ENCODE data around the gene CUL9.

Gene CUL9

DNA sequence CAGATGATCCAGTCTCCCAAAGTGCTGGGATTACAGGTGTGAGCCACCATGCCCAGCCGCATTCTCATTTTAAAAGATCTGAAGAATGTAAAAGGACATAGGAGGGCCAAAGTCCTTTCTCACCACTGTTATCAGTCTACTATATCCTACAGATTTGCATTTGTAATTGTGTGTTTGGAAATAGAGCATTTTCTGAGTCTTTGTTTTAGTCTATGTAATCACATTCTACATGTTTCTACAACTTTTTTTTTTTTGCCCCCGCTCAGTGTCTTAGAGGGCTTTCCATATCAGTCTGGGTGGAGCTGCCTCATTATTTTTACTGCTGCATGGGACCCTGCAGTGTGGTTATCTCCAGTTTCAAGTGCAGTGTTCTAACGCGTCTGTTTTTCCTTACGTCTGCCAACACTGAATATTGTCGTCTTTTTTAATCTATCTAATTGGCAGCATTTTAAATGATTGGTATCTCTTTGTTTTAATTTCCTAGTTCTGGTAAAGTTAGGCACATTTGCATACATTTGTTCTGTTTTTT is 7.8 kb downstream of the CUL9 start:
- peaks cover 74% of the 10 kb centered on the region for H3K36me3 ChIP-seq
- H3K4me1 ChIP-seq (ENCODE audit: control insufficient read depth in 1 of 2, insufficient read depth in 1 of 2, low read depth in 1 of 2, low read length in 1 of 2), result no peaks in the 10 kb centered on the region
- TF ChIP-seq, protein P1, sequence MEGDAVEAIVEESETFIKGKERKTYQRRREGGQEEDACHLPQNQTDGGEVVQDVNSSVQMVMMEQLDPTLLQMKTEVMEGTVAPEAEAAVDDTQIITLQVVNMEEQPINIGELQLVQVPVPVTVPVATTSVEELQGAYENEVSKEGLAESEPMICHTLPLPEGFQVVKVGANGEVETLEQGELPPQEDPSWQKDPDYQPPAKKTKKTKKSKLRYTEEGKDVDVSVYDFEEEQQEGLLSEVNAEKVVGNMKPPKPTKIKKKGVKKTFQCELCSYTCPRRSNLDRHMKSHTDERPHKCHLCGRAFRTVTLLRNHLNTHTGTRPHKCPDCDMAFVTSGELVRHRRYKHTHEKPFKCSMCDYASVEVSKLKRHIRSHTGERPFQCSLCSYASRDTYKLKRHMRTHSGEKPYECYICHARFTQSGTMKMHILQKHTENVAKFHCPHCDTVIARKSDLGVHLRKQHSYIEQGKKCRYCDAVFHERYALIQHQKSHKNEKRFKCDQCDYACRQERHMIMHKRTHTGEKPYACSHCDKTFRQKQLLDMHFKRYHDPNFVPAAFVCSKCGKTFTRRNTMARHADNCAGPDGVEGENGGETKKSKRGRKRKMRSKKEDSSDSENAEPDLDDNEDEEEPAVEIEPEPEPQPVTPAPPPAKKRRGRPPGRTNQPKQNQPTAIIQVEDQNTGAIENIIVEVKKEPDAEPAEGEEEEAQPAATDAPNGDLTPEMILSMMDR (IDR thresholded peaks at IDR 0.05), result no peak
- H3K9me3 ChIP-seq, result no peaks in the 10 kb centered on the region
- H3K27me3 ChIP-seq, result no peaks in the 10 kb centered on the region
- no peak overlapping the region for H3K4me3 ChIP-seq (ENCODE audit: low read depth in 1 of 2, low read length in 1 of 2)
- no peak overlapping the region for H3K27ac ChIP-seq

DNA sequence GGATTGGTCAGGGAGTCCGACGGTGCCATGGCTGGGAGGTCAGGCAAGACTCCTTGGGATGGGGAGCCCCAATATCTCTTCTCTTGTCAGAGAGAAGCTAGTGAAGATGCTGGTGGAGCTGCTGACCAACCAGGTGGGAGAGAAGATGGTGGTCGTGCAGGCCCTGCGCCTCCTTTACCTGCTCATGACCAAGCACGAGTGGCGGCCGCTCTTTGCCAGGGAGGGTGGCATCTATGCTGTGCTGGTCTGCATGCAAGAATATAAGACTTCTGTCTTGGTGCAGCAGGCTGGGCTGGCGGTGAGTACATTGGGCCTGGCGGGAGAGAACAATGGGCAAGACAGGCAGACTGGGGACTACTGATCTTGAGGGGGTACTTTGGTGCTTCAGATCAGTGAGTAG is 10.9 kb downstream of the CUL9 start:
- H3K36me3 ChIP-seq, result peaks cover 77% of the 10 kb centered on the region
- H3K4me1 ChIP-seq (ENCODE audit: control insufficient read depth in 1 of 2, insufficient read depth in 1 of 2, low read depth in 1 of 2, low read length in 1 of 2), result no peaks in the 10 kb centered on the region
- H3K27ac ChIP-seq, result no peak overlapping the region
- no peaks in the 10 kb centered on the region for H3K27me3 ChIP-seq
- no peak overlapping the region for H3K4me3 ChIP-seq (ENCODE audit: low read depth in 1 of 2, low read length in 1 of 2)
- TF ChIP-seq, protein P1 (IDR thresholded peaks at IDR 0.05), result no peak
- H3K9me3 ChIP-seq, result no peaks in the 10 kb centered on the region

DNA sequence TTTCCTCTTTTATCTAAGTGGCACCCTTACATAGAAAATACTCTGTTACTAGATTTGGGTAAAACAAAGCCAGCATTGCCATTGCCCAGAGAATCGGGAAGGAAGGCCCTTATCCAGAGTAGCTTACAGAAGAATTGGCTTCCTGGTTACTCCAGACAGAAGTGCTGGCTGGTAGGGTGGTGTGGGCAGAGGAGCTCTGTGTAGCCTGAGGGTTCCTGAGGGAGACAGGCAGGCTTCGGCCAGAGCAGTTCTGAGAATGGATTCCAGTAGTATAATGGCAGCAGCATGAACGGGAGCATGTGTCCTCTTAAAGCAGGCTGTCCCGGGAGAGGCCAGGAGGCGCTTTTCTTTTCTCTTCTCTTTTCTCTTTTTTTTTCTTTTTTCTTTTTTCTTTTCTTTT is 11.9 kb downstream of the CUL9 start:
- H3K4me3 ChIP-seq (ENCODE audit: low read depth in 1 of 2, low read length in 1 of 2), result no peak overlapping the region
- H3K4me1 ChIP-seq (ENCODE audit: control insufficient read depth in 1 of 2, insufficient read depth in 1 of 2, low read depth in 1 of 2, low read length in 1 of 2), result no peaks in the 10 kb centered on the region
- peaks cover 77% of the 10 kb centered on the region for H3K36me3 ChIP-seq
- no peaks in the 10 kb centered on the region for H3K27me3 ChIP-seq
- no peaks in the 10 kb centered on the region for H3K9me3 ChIP-seq
- no peak overlapping the region for H3K27ac ChIP-seq
- TF ChIP-seq, protein P1 (IDR thresholded peaks at IDR 0.05), result no peak

DNA sequence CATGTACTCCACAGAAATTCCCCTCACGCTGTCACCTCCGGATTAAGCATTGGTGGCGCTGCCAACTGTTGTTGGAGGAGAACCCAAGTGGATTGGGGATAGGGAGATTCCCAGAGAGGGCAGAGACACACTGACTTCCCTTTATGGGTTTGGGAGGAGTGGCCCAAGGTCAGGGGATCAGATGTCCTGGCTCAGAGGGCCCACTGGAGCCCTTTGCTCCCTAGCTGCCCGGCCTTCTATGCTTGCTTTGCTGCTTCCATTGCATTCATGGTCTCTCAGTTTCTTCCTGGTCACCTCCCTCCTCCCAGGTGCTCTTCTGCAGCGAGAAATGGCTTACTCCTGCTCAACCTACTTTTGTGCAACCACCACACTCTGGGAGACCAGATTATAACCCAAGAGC is 14.3 kb downstream of the CUL9 start:
- H3K4me3 ChIP-seq (ENCODE audit: low read depth in 1 of 2, low read length in 1 of 2), result no peak overlapping the region
- TF ChIP-seq, protein P1 (IDR thresholded peaks at IDR 0.05), result no peak
- H3K27ac ChIP-seq, result no peak overlapping the region
- H3K4me1 ChIP-seq (ENCODE audit: control insufficient read depth in 1 of 2, insufficient read depth in 1 of 2, low read depth in 1 of 2, low read length in 1 of 2), result no peaks in the 10 kb centered on the region
- H3K27me3 ChIP-seq, result no peaks in the 10 kb centered on the region
- peaks cover 93% of the 10 kb centered on the region for H3K36me3 ChIP-seq
- no peaks in the 10 kb centered on the region for H3K9me3 ChIP-seq

DNA sequence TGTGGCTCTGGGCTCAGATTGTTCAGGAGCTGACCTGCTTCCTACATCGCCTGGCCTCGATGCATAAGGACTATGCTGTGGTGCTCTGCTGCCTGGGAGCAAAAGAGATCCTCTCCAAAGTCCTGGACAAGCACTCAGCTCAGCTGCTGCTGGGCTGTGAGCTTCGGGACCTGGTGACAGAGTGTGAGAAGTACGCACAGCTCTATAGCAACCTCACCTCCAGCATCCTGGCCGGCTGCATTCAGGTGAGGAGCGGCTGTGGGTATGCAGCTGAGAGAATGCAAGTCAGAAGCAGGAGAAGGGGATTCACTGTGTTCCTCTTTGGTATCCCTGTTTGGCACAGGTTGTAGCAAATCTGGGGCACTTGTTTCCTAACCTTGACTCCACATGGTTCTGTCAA is 17.9 kb downstream of the CUL9 start:
- TF ChIP-seq, protein P1 (IDR thresholded peaks at IDR 0.05), result no peak
- Histone ChIP-seq H3K9me3 (no peaks in the 10 kb centered on the region), H3K36me3 (peaks cover 89% of the 10 kb centered on the region), H3K27ac (no peak overlapping the region), H3K4me1 (ENCODE audit: control insufficient read depth in 1 of 2, insufficient read depth in 1 of 2, low read depth in 1 of 2, low read length in 1 of 2) (no peaks in the 10 kb centered on the region), H3K4me3 (ENCODE audit: low read depth in 1 of 2, low read length in 1 of 2) (no peak overlapping the region), H3K27me3 (no peaks in the 10 kb centered on the region)

DNA sequence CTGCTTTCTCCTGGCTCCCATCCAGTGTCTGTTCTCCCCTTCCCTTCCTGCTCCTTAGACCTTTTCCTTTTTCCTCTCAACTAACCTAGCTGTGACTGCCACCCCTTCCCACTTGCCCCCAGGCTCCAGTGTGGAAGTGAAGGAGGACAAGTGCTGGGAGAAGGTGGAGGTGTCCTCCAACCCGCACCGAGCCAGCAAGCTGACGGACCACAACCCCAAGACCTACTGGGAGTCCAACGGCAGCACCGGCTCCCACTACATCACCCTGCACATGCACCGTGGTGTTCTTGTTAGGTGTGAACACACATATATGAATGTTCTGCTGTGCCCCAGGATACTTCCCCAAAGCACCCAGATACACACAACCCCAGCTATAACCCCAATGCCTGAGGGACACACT is 18.5 kb downstream of the CUL9 start:
- H3K27me3 ChIP-seq, result no peaks in the 10 kb centered on the region
- H3K4me3 ChIP-seq (ENCODE audit: low read depth in 1 of 2, low read length in 1 of 2), result no peak overlapping the region
- no peak overlapping the region for H3K27ac ChIP-seq
- no peaks in the 10 kb centered on the region for H3K4me1 ChIP-seq (ENCODE audit: control insufficient read depth in 1 of 2, insufficient read depth in 1 of 2, low read depth in 1 of 2, low read length in 1 of 2)
- TF ChIP-seq, protein P1 (IDR thresholded peaks at IDR 0.05), result no peak
- no peaks in the 10 kb centered on the region for H3K9me3 ChIP-seq
- peaks cover 89% of the 10 kb centered on the region for H3K36me3 ChIP-seq
